ENCODE data around the gene MNT. TPM values are rescaled to one million over a fixed set of nuclear protein-coding genes. Genes with fewer than 3 reads are reported as not detected.
A peak's percentile ranks its signal among the peaks of the same experiment; 100 is the strongest.

Gene MNT
- total and polyA plus RNA-seq, 2 experiments from 2014 or later, result 5.7 to 6.4 TPM

DNA sequence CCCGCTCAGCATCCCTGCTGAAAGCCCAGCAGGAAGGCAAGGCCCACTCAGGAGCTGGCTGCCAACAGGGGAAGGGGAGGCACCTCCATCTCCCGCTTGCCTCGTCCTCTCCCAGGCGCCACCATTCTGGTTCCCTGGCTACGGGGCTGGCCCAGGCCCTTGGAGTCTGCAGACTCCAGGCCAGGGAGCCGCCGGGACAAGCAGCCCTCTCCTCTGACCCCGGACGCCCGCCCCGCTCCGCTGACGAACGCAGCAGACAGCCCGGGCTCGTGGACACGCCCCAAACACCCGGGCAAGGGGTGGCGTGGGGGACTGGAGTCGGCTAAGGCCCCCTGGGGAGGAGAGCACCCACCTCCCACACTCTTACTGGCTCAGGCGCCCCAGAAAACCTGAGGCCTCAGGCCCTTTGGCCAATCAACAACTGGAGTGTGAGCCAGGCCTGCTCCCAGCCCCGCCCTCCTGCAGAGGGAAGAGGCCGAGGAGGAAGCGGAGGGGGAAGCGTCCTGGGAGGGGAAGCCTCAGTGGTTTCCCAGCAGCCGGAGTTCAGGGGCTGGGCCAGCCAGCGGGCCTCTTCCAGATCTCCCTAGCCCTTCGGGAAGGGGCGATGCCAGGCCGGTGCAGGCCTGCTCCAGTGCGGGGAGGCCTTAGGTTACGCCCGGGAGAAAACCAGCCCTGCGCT, 4.2 kb downstream of the MNT start:
- Mint-ChIP-seq H3K9me3 (peaks cover 3% of the 10 kb centered on the region; the same call in 1 of the 3 replicates), H3K27me3 (ENCODE audit: insufficient read depth, low read depth, poor library complexity) (peaks cover 34% of the 10 kb centered on the region), H3K4me1 (peaks cover 45% of the 10 kb centered on the region), H3K36me3 (ENCODE audit: low read depth) (peaks cover 6% of the 10 kb centered on the region; the same call in 1 of the 3 replicates), H3K27ac (peak overlapping the region; percentile 100), H3K4me3 (peak overlapping the region; percentile 96)
- TF ChIP-seq, protein P1, sequence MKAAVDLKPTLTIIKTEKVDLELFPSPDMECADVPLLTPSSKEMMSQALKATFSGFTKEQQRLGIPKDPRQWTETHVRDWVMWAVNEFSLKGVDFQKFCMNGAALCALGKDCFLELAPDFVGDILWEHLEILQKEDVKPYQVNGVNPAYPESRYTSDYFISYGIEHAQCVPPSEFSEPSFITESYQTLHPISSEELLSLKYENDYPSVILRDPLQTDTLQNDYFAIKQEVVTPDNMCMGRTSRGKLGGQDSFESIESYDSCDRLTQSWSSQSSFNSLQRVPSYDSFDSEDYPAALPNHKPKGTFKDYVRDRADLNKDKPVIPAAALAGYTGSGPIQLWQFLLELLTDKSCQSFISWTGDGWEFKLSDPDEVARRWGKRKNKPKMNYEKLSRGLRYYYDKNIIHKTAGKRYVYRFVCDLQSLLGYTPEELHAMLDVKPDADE (IDR thresholded peaks at IDR 0.05), result no peak
- TF ChIP-seq ZNF114 (CRISPR knock-in tag; IDR thresholded peaks at IDR 0.05), result no peak
- TF ChIP-seq POLR2AphosphoS5 (IDR thresholded peaks at IDR 0.05; ENCODE audit: low read depth), result peak; percentile 19
- peak; percentile 27; the same call in 1 of the 2 replicates for TF ChIP-seq CREB1 (CRISPR knock-in tag; IDR thresholded peaks at IDR 0.05; ENCODE audit: low read depth)
- peak overlapping the region; percentile 59; the same call in 1 of the 2 replicates for H2AFZ ChIP-seq
- H3K4me2 ChIP-seq, result peak overlapping the region; percentile 97
- peak overlapping the region; percentile 83 for H3K4me3 ChIP-seq
- DNase-seq (ENCODE audit: low spot score) (peak; percentile 96), ATAC-seq (peak; percentile 20)
- no peaks in the 10 kb centered on the region for H3K36me3 ChIP-seq (ENCODE audit: insufficient read depth)
- H3K79me2 ChIP-seq (replicated peaks; ENCODE audit: insufficient read depth), result peaks cover 38% of the 10 kb centered on the region
- no peaks in the 10 kb centered on the region; the same call in 1 of the 2 replicates for H4K20me1 ChIP-seq (replicated peaks; ENCODE audit: insufficient read depth)
- H3K4me1 ChIP-seq (ENCODE audit: insufficient read depth), result peaks cover 32% of the 10 kb centered on the region
- H3K27ac ChIP-seq (ENCODE audit: low read depth), result peak overlapping the region; percentile 84
- no peaks in the 10 kb centered on the region for H3K9me2 ChIP-seq (ENCODE audit: insufficient read depth)
- peaks cover 17% of the 10 kb centered on the region for H3F3A ChIP-seq (replicated peaks; ENCODE audit: low read depth)
- H3K27me3 ChIP-seq (ENCODE audit: insufficient read depth), result no peaks in the 10 kb centered on the region

DNA sequence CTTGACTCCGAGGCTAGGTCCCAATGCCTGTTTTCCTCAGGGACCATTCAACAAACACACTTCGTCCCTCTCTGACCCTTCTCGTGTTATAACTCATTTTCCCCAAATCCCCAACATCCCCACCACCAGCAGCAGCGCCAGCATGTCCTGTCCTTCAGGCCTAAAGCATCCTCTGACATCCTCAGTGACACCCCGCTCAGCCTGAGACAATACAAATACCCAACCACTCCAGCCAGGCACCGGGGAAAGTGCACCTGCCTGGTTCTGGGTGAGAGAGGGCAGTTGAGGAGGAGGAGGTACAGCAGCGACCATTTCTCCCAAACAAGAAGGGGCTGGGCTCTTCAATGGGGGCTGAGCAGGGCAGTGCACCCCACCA, 4.7 kb downstream of the MNT start:
- H3K4me1 Mint-ChIP-seq, result peaks cover 48% of the 10 kb centered on the region
- peak overlapping the region; percentile 96 for H3K4me3 Mint-ChIP-seq
- Histone ChIP-seq H3K4me2 (peak overlapping the region; percentile 97), H2AFZ (peak overlapping the region; percentile 59; the same call in 1 of the 2 replicates), H3K79me2 (replicated peaks; ENCODE audit: insufficient read depth) (peaks cover 42% of the 10 kb centered on the region), H3F3A (replicated peaks; ENCODE audit: low read depth) (peaks cover 16% of the 10 kb centered on the region), H3K36me3 (ENCODE audit: insufficient read depth) (no peaks in the 10 kb centered on the region), H3K27ac (ENCODE audit: low read depth) (peak overlapping the region; percentile 84), H3K4me3 (peak overlapping the region; percentile 83), H4K20me1 (replicated peaks; ENCODE audit: insufficient read depth) (no peaks in the 10 kb centered on the region; the same call in 1 of the 2 replicates), H3K27me3 (ENCODE audit: insufficient read depth) (no peaks in the 10 kb centered on the region), H3K4me1 (ENCODE audit: insufficient read depth) (peaks cover 32% of the 10 kb centered on the region), H3K9me2 (ENCODE audit: insufficient read depth) (no peaks in the 10 kb centered on the region)
- peaks cover 29% of the 10 kb centered on the region for H3K27me3 Mint-ChIP-seq (ENCODE audit: insufficient read depth, low read depth, poor library complexity)
- no peak for ATAC-seq
- H3K27ac Mint-ChIP-seq, result peak overlapping the region; percentile 42; the same call in 1 of the 2 replicates
- peaks cover 10% of the 10 kb centered on the region; the same call in 1 of the 3 replicates for H3K36me3 Mint-ChIP-seq (ENCODE audit: low read depth)
- H3K9me3 Mint-ChIP-seq, result peaks cover 3% of the 10 kb centered on the region; the same call in 1 of the 3 replicates
- no peak for DNase-seq (ENCODE audit: low spot score)
- TF ChIP-seq NANOG (IDR thresholded peaks at IDR 0.05; ENCODE audit: borderline replicate concordance) (no peak), EZH2phosphoT487 (IDR thresholded peaks at IDR 0.05; ENCODE audit: unreplicated experiment) (no peak)
- TF ChIP-seq, protein P2, sequence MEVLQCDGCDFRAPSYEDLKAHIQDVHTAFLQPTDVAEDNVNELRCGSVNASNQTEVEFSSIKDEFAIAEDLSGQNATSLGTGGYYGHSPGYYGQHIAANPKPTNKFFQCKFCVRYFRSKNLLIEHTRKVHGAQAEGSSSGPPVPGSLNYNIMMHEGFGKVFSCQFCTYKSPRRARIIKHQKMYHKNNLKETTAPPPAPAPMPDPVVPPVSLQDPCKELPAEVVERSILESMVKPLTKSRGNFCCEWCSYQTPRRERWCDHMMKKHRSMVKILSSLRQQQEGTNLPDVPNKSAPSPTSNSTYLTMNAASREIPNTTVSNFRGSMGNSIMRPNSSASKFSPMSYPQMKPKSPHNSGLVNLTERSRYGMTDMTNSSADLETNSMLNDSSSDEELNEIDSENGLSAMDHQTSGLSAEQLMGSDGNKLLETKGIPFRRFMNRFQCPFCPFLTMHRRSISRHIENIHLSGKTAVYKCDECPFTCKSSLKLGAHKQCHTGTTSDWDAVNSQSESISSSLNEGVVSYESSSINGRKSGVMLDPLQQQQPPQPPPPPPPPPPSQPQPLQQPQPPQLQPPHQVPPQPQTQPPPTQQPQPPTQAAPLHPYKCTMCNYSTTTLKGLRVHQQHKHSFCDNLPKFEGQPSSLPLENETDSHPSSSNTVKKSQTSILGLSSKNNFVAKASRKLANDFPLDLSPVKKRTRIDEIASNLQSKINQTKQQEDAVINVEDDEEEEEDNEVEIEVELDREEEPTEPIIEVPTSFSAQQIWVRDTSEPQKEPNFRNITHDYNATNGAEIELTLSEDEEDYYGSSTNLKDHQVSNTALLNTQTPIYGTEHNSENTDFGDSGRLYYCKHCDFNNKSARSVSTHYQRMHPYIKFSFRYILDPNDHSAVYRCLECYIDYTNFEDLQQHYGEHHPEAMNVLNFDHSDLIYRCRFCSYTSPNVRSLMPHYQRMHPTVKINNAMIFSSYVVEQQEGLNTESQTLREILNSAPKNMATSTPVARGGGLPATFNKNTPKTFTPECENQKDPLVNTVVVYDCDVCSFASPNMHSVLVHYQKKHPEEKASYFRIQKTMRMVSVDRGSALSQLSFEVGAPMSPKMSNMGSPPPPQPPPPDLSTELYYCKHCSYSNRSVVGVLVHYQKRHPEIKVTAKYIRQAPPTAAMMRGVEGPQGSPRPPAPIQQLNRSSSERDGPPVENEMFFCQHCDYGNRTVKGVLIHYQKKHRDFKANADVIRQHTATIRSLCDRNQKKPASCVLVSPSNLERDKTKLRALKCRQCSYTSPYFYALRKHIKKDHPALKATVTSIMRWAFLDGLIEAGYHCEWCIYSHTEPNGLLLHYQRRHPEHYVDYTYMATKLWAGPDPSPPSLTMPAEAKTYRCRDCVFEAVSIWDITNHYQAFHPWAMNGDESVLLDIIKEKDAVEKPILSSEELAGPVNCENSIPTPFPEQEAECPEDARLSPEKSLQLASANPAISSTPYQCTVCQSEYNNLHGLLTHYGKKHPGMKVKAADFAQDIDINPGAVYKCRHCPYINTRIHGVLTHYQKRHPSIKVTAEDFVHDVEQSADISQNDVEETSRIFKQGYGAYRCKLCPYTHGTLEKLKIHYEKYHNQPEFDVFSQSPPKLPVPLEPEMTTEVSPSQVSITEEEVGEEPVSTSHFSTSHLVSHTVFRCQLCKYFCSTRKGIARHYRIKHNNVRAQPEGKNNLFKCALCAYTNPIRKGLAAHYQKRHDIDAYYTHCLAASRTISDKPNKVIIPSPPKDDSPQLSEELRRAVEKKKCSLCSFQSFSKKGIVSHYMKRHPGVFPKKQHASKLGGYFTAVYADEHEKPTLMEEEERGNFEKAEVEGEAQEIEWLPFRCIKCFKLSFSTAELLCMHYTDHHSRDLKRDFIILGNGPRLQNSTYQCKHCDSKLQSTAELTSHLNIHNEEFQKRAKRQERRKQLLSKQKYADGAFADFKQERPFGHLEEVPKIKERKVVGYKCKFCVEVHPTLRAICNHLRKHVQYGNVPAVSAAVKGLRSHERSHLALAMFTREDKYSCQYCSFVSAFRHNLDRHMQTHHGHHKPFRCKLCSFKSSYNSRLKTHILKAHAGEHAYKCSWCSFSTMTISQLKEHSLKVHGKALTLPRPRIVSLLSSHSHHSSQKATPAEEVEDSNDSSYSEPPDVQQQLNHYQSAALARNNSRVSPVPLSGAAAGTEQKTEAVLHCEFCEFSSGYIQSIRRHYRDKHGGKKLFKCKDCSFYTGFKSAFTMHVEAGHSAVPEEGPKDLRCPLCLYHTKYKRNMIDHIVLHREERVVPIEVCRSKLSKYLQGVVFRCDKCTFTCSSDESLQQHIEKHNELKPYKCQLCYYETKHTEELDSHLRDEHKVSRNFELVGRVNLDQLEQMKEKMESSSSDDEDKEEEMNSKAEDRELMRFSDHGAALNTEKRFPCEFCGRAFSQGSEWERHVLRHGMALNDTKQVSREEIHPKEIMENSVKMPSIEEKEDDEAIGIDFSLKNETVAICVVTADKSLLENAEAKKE (CRISPR knock-in tag; IDR thresholded peaks at IDR 0.05), result no peak
- TF ChIP-seq, protein P1 (IDR thresholded peaks at IDR 0.05), result no peak
- TF ChIP-seq, protein P3, sequence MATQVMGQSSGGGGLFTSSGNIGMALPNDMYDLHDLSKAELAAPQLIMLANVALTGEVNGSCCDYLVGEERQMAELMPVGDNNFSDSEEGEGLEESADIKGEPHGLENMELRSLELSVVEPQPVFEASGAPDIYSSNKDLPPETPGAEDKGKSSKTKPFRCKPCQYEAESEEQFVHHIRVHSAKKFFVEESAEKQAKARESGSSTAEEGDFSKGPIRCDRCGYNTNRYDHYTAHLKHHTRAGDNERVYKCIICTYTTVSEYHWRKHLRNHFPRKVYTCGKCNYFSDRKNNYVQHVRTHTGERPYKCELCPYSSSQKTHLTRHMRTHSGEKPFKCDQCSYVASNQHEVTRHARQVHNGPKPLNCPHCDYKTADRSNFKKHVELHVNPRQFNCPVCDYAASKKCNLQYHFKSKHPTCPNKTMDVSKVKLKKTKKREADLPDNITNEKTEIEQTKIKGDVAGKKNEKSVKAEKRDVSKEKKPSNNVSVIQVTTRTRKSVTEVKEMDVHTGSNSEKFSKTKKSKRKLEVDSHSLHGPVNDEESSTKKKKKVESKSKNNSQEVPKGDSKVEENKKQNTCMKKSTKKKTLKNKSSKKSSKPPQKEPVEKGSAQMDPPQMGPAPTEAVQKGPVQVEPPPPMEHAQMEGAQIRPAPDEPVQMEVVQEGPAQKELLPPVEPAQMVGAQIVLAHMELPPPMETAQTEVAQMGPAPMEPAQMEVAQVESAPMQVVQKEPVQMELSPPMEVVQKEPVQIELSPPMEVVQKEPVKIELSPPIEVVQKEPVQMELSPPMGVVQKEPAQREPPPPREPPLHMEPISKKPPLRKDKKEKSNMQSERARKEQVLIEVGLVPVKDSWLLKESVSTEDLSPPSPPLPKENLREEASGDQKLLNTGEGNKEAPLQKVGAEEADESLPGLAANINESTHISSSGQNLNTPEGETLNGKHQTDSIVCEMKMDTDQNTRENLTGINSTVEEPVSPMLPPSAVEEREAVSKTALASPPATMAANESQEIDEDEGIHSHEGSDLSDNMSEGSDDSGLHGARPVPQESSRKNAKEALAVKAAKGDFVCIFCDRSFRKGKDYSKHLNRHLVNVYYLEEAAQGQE (IDR thresholded peaks at IDR 0.05; ENCODE audit: unreplicated experiment), result no peak
